ENCODE results near the gene PRPS1. TPM values are rescaled to one million over a fixed set of nuclear protein-coding genes. Genes with fewer than 3 reads are reported as not detected.

Gene PRPS1
- total RNA-seq, 2 experiments from 2014 or later: 69.8 to 71.3 TPM

GRCh38 chrX:107632346-107632745 is 4.0 kb downstream of the PRPS1 start:
- ChIA-PET CTCF (interaction anchor here (1.8 to 6.0 kb wide), 2 partner anchors 24 to 145 kb away, joined by 5 to 31 read pairs; partner anchors contain the start of gene NCBP2L), POLR2A (interaction anchor here (0.7 kb wide), 1 partner anchor 145 kb away, joined by 3 read pairs; the partner anchor contains the start of gene NCBP2L)
- Mint-ChIP-seq H3K27me3 (ENCODE audit: low read depth) (no peaks in the 10 kb centered on the region), H3K4me1 (ENCODE audit: low read depth) (peaks cover 26% of the 10 kb centered on the region), H3K36me3 (ENCODE audit: low read depth) (peaks cover 9% of the 10 kb centered on the region), H3K27ac (no peak overlapping the region), H3K4me3 (no peak overlapping the region), H3K9me3 (ENCODE audit: insufficient read depth) (no peaks in the 10 kb centered on the region)
- ATAC-seq (no peak), DNase-seq (no peak)

GRCh38 chrX:107646735-107647134 is 18.4 kb downstream of the PRPS1 start:
- DNase-seq (no peak), ATAC-seq (no peak)
- CTCF ChIA-PET: interaction anchor here (1.0 to 1.2 kb wide), 2 partner anchors 8 to 71 kb away, joined by 3 to 4 read pairs; no protein-coding TSS in a partner anchor
- Mint-ChIP-seq H3K9me3 (ENCODE audit: insufficient read depth) (no peaks in the 10 kb centered on the region), H3K36me3 (ENCODE audit: low read depth) (peaks cover 38% of the 10 kb centered on the region), H3K27me3 (ENCODE audit: low read depth) (no peaks in the 10 kb centered on the region), H3K4me3 (no peak overlapping the region), H3K4me1 (ENCODE audit: low read depth) (no peaks in the 10 kb centered on the region), H3K27ac (no peak overlapping the region)
- POLR2A ChIA-PET: no interaction called here

GRCh38 chrX:107648332-107648731 is 20.0 kb downstream of the PRPS1 start:
- DNase-seq (no peak), ATAC-seq (no peak)
- CTCF ChIA-PET: interaction anchor here (0.8 kb wide), 1 partner anchor 17 kb away, joined by 4 read pairs; no protein-coding TSS in a partner anchor
- Mint-ChIP-seq H3K27ac (no peak overlapping the region), H3K27me3 (ENCODE audit: low read depth) (no peaks in the 10 kb centered on the region), H3K4me3 (no peak overlapping the region), H3K4me1 (ENCODE audit: low read depth) (no peaks in the 10 kb centered on the region), H3K9me3 (ENCODE audit: insufficient read depth) (no peaks in the 10 kb centered on the region), H3K36me3 (ENCODE audit: low read depth) (peaks cover 25% of the 10 kb centered on the region)
- POLR2A ChIA-PET: no interaction called here

- no peak overlapping the region for H3K27ac Mint-ChIP-seq
- ATAC-seq (no peak), DNase-seq (no peak)
- H3K27me3 Mint-ChIP-seq (ENCODE audit: low read depth): no peaks in the 10 kb centered on the region
- peaks cover 10% of the 10 kb centered on the region for H3K4me1 Mint-ChIP-seq (ENCODE audit: low read depth)
- no peaks in the 10 kb centered on the region for H3K9me3 Mint-ChIP-seq (ENCODE audit: insufficient read depth)
- ChIA-PET POLR2A (interaction anchor here (0.9 kb wide), 1 partner anchor 26 kb away, joined by 4 read pairs; the partner anchor contains the start of gene PRPS1), CTCF (interaction anchor here (0.7 to 3.0 kb wide), 13 partner anchors 8 to 257 kb away, joined by 3 to 26 read pairs (median 3); partner anchors contain the start of genes MID2, NCBP2L, PRPS1 and TSC22D3)
- H3K4me3 Mint-ChIP-seq: no peak overlapping the region
- peaks cover 4% of the 10 kb centered on the region for H3K36me3 Mint-ChIP-seq (ENCODE audit: low read depth)
These were observed 26.2 kb downstream of the PRPS1 start for GRCh38 chrX:107654566-107654871.

GRCh38 chrX:107654872-107655761 is 26.8 kb downstream of the PRPS1 start:
- peak; percentile 70 for ATAC-seq
- Mint-ChIP-seq H3K4me3 (no peak overlapping the region), H3K4me1 (ENCODE audit: low read depth) (peaks cover 10% of the 10 kb centered on the region), H3K36me3 (ENCODE audit: low read depth) (peaks cover 2% of the 10 kb centered on the region), H3K9me3 (ENCODE audit: insufficient read depth) (no peaks in the 10 kb centered on the region), H3K27ac (peak overlapping the region; percentile 30), H3K27me3 (ENCODE audit: low read depth) (no peaks in the 10 kb centered on the region)
- POLR2A ChIA-PET: interaction anchor here (0.9 kb wide), 1 partner anchor 27 kb away, joined by 4 read pairs; the partner anchor contains the start of gene PRPS1
- DNase-seq: peak; percentile 73
- CTCF ChIA-PET: interaction anchor here (0.7 to 3.0 kb wide), 15 partner anchors 9 to 257 kb away, joined by 3 to 26 read pairs (median 3); partner anchors contain the start of genes MID2, NCBP2L, PRPS1 and TSC22D3

- no peak overlapping the region for H3K4me3 Mint-ChIP-seq
- H3K4me1 Mint-ChIP-seq (ENCODE audit: low read depth): peaks cover 10% of the 10 kb centered on the region
- DNase-seq (no peak), ATAC-seq (no peak)
- ChIA-PET CTCF (interaction anchor here (1.0 to 10.8 kb wide), 6 partner anchors 15 to 120 kb away, joined by 3 to 147 read pairs (median 10); partner anchors contain the start of genes NCBP2L and TSC22D3), POLR2A (no interaction called here)
- no peaks in the 10 kb centered on the region for H3K27me3 Mint-ChIP-seq (ENCODE audit: low read depth)
- H3K9me3 Mint-ChIP-seq (ENCODE audit: insufficient read depth): no peaks in the 10 kb centered on the region
- H3K27ac Mint-ChIP-seq: no peak overlapping the region
- peaks cover 2% of the 10 kb centered on the region for H3K36me3 Mint-ChIP-seq (ENCODE audit: low read depth)
These were observed 28.7 kb downstream of the PRPS1 start for GRCh38 chrX:107656978-107657377.

GRCh38 chrX:107658660-107659059 is 30.4 kb downstream of the PRPS1 start:
- ChIA-PET POLR2A (interaction anchor here (0.7 to 1.3 kb wide), 2 partner anchors 30 to 103 kb away, joined by 3 to 4 read pairs; partner anchors contain the start of gene PRPS1), CTCF (interaction anchor here (1.4 to 10.8 kb wide), 5 partner anchors 17 to 344 kb away, joined by 3 to 147 read pairs (median 10); partner anchors contain the start of genes MID2, NCBP2L and TSC22D3)
- Mint-ChIP-seq H3K27ac (no peak overlapping the region), H3K4me3 (no peak overlapping the region), H3K4me1 (ENCODE audit: low read depth) (peaks cover 10% of the 10 kb centered on the region), H3K27me3 (ENCODE audit: low read depth) (no peaks in the 10 kb centered on the region), H3K36me3 (ENCODE audit: low read depth) (peaks cover 2% of the 10 kb centered on the region), H3K9me3 (ENCODE audit: insufficient read depth) (no peaks in the 10 kb centered on the region)
- no peak for DNase-seq
- no peak for ATAC-seq

GRCh38 chrX:107659286-107659685 is 31.0 kb downstream of the PRPS1 start:
- CTCF ChIA-PET: interaction anchor here (1.0 to 10.8 kb wide), 14 partner anchors 8 to 343 kb away, joined by 3 to 147 read pairs (median 4); partner anchors contain the start of genes MID2, NCBP2L, PRPS1 and TSC22D3

GRCh38 chrX:107659768-107660167 is 31.5 kb downstream of the PRPS1 start:
- H3K36me3 Mint-ChIP-seq (ENCODE audit: low read depth): peaks cover 2% of the 10 kb centered on the region
- no peak overlapping the region for H3K27ac Mint-ChIP-seq
- H3K4me1 Mint-ChIP-seq (ENCODE audit: low read depth): peaks cover 9% of the 10 kb centered on the region
- no peaks in the 10 kb centered on the region for H3K9me3 Mint-ChIP-seq (ENCODE audit: insufficient read depth)
- ATAC-seq: no peak
- POLR2A ChIA-PET: interaction anchor here (1.3 kb wide), 1 partner anchor 31 kb away, joined by 3 read pairs; the partner anchor contains the start of gene PRPS1
- DNase-seq: peak; percentile 29
- CTCF ChIA-PET: interaction anchor here (1.0 to 10.8 kb wide), 14 partner anchors 9 to 166 kb away, joined by 3 to 147 read pairs (median 4); partner anchors contain the start of genes MID2, NCBP2L, PRPS1 and TSC22D3
- no peak overlapping the region for H3K4me3 Mint-ChIP-seq
- no peaks in the 10 kb centered on the region for H3K27me3 Mint-ChIP-seq (ENCODE audit: low read depth)

More at GRCh38 chrX:107659286-107659685, 31.0 kb downstream of the PRPS1 start:
- ATAC-seq: no peak
- peaks cover 2% of the 10 kb centered on the region for H3K36me3 Mint-ChIP-seq (ENCODE audit: low read depth)
- no peak overlapping the region for H3K27ac Mint-ChIP-seq
- H3K27me3 Mint-ChIP-seq (ENCODE audit: low read depth): no peaks in the 10 kb centered on the region
- POLR2A ChIA-PET: interaction anchor here (1.3 kb wide), 1 partner anchor 31 kb away, joined by 3 read pairs; the partner anchor contains the start of gene PRPS1
- H3K9me3 Mint-ChIP-seq (ENCODE audit: insufficient read depth): no peaks in the 10 kb centered on the region
- no peak for DNase-seq
- peaks cover 10% of the 10 kb centered on the region for H3K4me1 Mint-ChIP-seq (ENCODE audit: low read depth)
- no peak overlapping the region for H3K4me3 Mint-ChIP-seq

GRCh38 chrX:107662145-107662544 is 33.8 kb downstream of the PRPS1 start:
- ATAC-seq (no peak), DNase-seq (no peak)
- Mint-ChIP-seq H3K27me3 (ENCODE audit: low read depth) (no peaks in the 10 kb centered on the region), H3K27ac (no peak overlapping the region), H3K36me3 (ENCODE audit: low read depth) (no peaks in the 10 kb centered on the region), H3K4me3 (no peak overlapping the region), H3K4me1 (ENCODE audit: low read depth) (no peaks in the 10 kb centered on the region), H3K9me3 (ENCODE audit: insufficient read depth) (no peaks in the 10 kb centered on the region)
- POLR2A ChIA-PET: no interaction called here
- CTCF ChIA-PET: interaction anchor here (0.8 to 10.8 kb wide), 5 partner anchors 11 to 115 kb away, joined by 3 to 147 read pairs (median 20); partner anchors contain the start of genes NCBP2L and TSC22D3

GRCh38 chrX:107662824-107663223 is 34.5 kb downstream of the PRPS1 start:
- Mint-ChIP-seq H3K27ac (no peak overlapping the region), H3K36me3 (ENCODE audit: low read depth) (no peaks in the 10 kb centered on the region), H3K27me3 (ENCODE audit: low read depth) (no peaks in the 10 kb centered on the region), H3K4me3 (no peak overlapping the region), H3K4me1 (ENCODE audit: low read depth) (no peaks in the 10 kb centered on the region), H3K9me3 (ENCODE audit: insufficient read depth) (no peaks in the 10 kb centered on the region)
- DNase-seq: no peak
- CTCF ChIA-PET: interaction anchor here (1.2 to 10.8 kb wide), 4 partner anchors 10 to 114 kb away, joined by 3 to 147 read pairs (median 15); partner anchors contain the start of genes NCBP2L and TSC22D3
- no peak for ATAC-seq
- POLR2A ChIA-PET: no interaction called here

All from activated CD8-positive, alpha-beta T cell treated with anti-CD3 and anti-CD28 coated beads, Interleukin-2, amount 10 ng/mL, durations not matched to agents 7 days and 5 days (primary cell).